ENCODE data around the gene CITED2. TPM values are rescaled to one million over a fixed set of nuclear protein-coding genes. Genes with fewer than 3 reads are reported as not detected.

The CITED2 gene
- total and polyA plus RNA-seq, 2 experiments from 2014 or later, result 644 to 1,192 TPM

DNA sequence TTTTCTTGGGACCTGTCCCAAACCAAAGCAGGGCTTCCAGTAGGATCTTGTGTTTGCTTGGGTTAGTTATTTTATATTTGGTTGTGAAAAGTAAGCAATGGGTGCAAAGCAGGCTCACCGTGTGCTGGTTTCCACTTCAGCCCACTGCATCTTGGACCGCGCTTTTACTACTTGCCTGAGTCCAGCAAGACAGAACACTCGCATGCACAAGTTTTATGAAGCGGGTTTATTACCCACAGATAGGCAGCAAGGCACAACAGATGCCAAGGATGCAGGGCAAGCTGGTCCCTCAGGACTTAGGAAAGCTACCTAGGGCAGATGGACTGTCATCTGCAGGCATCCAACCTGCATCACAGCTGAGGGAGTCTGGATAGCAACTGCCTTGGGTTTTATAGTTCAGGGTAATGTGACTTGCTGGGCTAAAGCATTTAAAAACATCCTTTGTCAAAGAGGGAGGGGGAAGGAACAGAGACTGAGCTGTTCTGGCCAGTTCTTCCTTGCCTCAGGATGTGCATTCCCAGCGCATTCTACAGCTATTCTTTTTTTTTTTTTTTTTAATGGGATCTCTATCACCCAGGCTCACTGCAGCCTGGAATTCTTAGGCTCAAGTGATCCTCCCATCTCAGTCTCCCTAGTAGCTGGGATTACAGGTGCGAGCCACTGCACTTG lies 18.5 kb downstream of the CITED2 start:
- Histone ChIP-seq H4K20me1 (ENCODE audit: insufficient read depth) (no peaks in the 10 kb centered on the region), H3F3A (ENCODE audit: insufficient read depth) (no peaks in the 10 kb centered on the region), H3K4me1 (ENCODE audit: insufficient read depth) (no peaks in the 10 kb centered on the region), H2AFZ (no peak overlapping the region), H3K4me2 (ENCODE audit: unreplicated experiment) (no peak overlapping the region), H3K27ac (no peak overlapping the region), H3K36me3 (ENCODE audit: low read depth) (no peaks in the 10 kb centered on the region), H3K4me3 (no peak overlapping the region), H3K9me3 (ENCODE audit: low read depth) (no peaks in the 10 kb centered on the region), H3K79me2 (ENCODE audit: insufficient read depth) (no peaks in the 10 kb centered on the region), H3K9ac (no peak overlapping the region), H3K9me2 (ENCODE audit: insufficient read depth) (no peaks in the 10 kb centered on the region), H3K27me3 (replicated peaks; ENCODE audit: insufficient read depth) (no peaks in the 10 kb centered on the region)
- in situ Hi-C loops (cut with MboI), result loop anchor here (5.0 to 10.0 kb wide), 2 partner anchors 129 to 541 kb away; no protein-coding TSS in a partner anchor
- WGBS, 2 experiments (ENCODE audit: low coverage in 1 of 2, low lambda C conversion rate in 2 of 2, missing lambda C conversion rate in 2 of 2), result 88 to 97% methylated on average over 7 of the region's 7 CpGs
- TF ChIP-seq EZH2 (IDR thresholded peaks at IDR 0.05; ENCODE audit: insufficient read depth, poor library complexity, severe bottlenecking) (no peak), EZH2phosphoT487 (IDR thresholded peaks at IDR 0.05; ENCODE audit: insufficient read depth, low read depth) (no peak)
- DNase-seq, result no peak

GRCh38 chr6:139355172-139355571 lies 19.3 kb downstream of the CITED2 start:
- Histone ChIP-seq H3K9me2 (ENCODE audit: insufficient read depth) (no peaks in the 10 kb centered on the region), H3K9ac (no peak overlapping the region), H3F3A (ENCODE audit: insufficient read depth) (no peaks in the 10 kb centered on the region), H3K79me2 (ENCODE audit: insufficient read depth) (no peaks in the 10 kb centered on the region), H3K4me2 (ENCODE audit: unreplicated experiment) (no peak overlapping the region), H3K9me3 (ENCODE audit: low read depth) (no peaks in the 10 kb centered on the region), H2AFZ (no peak overlapping the region), H3K27me3 (replicated peaks; ENCODE audit: insufficient read depth) (no peaks in the 10 kb centered on the region), H4K20me1 (ENCODE audit: insufficient read depth) (no peaks in the 10 kb centered on the region), H3K4me3 (no peak overlapping the region), H3K36me3 (ENCODE audit: low read depth) (no peaks in the 10 kb centered on the region), H3K27ac (no peak overlapping the region), H3K4me1 (ENCODE audit: insufficient read depth) (no peaks in the 10 kb centered on the region)
- WGBS, 2 experiments (ENCODE audit: low coverage in 1 of 2, low lambda C conversion rate in 2 of 2, missing lambda C conversion rate in 2 of 2), result 79 to 80% methylated on average over 2 of the region's 2 CpGs
- no peak for DNase-seq
- no peak for TF ChIP-seq EZH2 (IDR thresholded peaks at IDR 0.05; ENCODE audit: insufficient read depth, poor library complexity, severe bottlenecking)
- TF ChIP-seq EZH2phosphoT487 (IDR thresholded peaks at IDR 0.05; ENCODE audit: insufficient read depth, low read depth), result no peak
- in situ Hi-C loops (cut with MboI), result loop anchor here (5.0 to 10.0 kb wide), 2 partner anchors 128 to 540 kb away; no protein-coding TSS in a partner anchor

DNA sequence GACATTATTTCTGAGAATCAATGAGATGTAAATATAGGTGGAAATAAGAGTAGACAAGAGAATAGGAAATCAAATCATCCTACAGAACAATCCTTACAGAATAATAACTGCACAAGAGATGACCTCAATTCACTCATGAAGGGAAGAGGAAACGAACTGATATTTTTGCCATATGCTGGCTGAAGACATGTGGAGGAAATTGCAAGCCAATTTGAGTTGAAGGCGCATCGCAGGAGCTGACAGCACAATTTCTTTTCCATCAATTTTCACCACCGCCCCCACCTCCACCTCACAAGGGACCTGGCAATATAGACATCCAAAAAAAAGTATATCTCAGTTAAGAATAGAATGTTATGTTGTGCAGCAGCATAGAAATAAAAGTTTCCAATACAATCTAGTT lies 20.3 kb downstream of the CITED2 start:
- 24 to 29% methylated on average over 4 of the region's 4 CpGs for WGBS, 2 experiments (ENCODE audit: low coverage in 1 of 2, low lambda C conversion rate in 2 of 2, missing lambda C conversion rate in 2 of 2)
- Histone ChIP-seq H3K4me2 (ENCODE audit: unreplicated experiment) (no peak overlapping the region), H3F3A (ENCODE audit: insufficient read depth) (no peaks in the 10 kb centered on the region), H3K27me3 (replicated peaks; ENCODE audit: insufficient read depth) (no peaks in the 10 kb centered on the region), H3K36me3 (ENCODE audit: low read depth) (no peaks in the 10 kb centered on the region), H3K79me2 (ENCODE audit: insufficient read depth) (no peaks in the 10 kb centered on the region), H3K9ac (no peak overlapping the region), H4K20me1 (ENCODE audit: insufficient read depth) (no peaks in the 10 kb centered on the region), H3K9me3 (ENCODE audit: low read depth) (no peaks in the 10 kb centered on the region), H3K4me1 (ENCODE audit: insufficient read depth) (no peaks in the 10 kb centered on the region), H3K4me3 (no peak overlapping the region), H3K9me2 (ENCODE audit: insufficient read depth) (no peaks in the 10 kb centered on the region), H3K27ac (no peak overlapping the region), H2AFZ (no peak overlapping the region)
- in situ Hi-C loops (cut with MboI), result loop anchor here (10.0 kb wide), 1 partner anchor 539 kb away; no protein-coding TSS in a partner anchor
- no peak for DNase-seq
- TF ChIP-seq EZH2 (IDR thresholded peaks at IDR 0.05; ENCODE audit: insufficient read depth, poor library complexity, severe bottlenecking) (no peak), EZH2phosphoT487 (IDR thresholded peaks at IDR 0.05; ENCODE audit: insufficient read depth, low read depth) (no peak)

GRCh38 chr6:139349464-139350020 lies 24.9 kb downstream of the CITED2 start:
- H4K20me1 ChIP-seq (ENCODE audit: insufficient read depth), result no peaks in the 10 kb centered on the region
- H3K4me3 ChIP-seq, result no peak overlapping the region
- no peaks in the 10 kb centered on the region for H3K4me1 ChIP-seq (ENCODE audit: insufficient read depth)
- in situ Hi-C loops (cut with MboI), result loop anchor here (10.0 kb wide), 1 partner anchor 535 kb away; no protein-coding TSS in a partner anchor
- DNase-seq, result peak; percentile 32
- TF ChIP-seq EZH2phosphoT487 (IDR thresholded peaks at IDR 0.05; ENCODE audit: insufficient read depth, low read depth), result no peak
- TF ChIP-seq EZH2 (IDR thresholded peaks at IDR 0.05; ENCODE audit: insufficient read depth, poor library complexity, severe bottlenecking), result no peak
- H2AFZ ChIP-seq, result no peak overlapping the region
- H3K36me3 ChIP-seq (ENCODE audit: low read depth), result no peaks in the 10 kb centered on the region
- H3K4me2 ChIP-seq (ENCODE audit: unreplicated experiment), result no peak overlapping the region
- H3K27me3 ChIP-seq (replicated peaks; ENCODE audit: insufficient read depth), result no peaks in the 10 kb centered on the region
- no peaks in the 10 kb centered on the region for H3K9me2 ChIP-seq (ENCODE audit: insufficient read depth)
- no peaks in the 10 kb centered on the region for H3K9me3 ChIP-seq (ENCODE audit: low read depth)
- 29 to 42% methylated on average over 5 of the region's 5 CpGs for WGBS, 2 experiments (ENCODE audit: low coverage in 1 of 2, low lambda C conversion rate in 2 of 2, missing lambda C conversion rate in 2 of 2)
- no peak overlapping the region for H3K9ac ChIP-seq
- H3K27ac ChIP-seq, result no peak overlapping the region
- no peaks in the 10 kb centered on the region for H3K79me2 ChIP-seq (ENCODE audit: insufficient read depth)
- H3F3A ChIP-seq (ENCODE audit: insufficient read depth), result no peaks in the 10 kb centered on the region
